ENCODE results near the gene DGKB.

DNA sequence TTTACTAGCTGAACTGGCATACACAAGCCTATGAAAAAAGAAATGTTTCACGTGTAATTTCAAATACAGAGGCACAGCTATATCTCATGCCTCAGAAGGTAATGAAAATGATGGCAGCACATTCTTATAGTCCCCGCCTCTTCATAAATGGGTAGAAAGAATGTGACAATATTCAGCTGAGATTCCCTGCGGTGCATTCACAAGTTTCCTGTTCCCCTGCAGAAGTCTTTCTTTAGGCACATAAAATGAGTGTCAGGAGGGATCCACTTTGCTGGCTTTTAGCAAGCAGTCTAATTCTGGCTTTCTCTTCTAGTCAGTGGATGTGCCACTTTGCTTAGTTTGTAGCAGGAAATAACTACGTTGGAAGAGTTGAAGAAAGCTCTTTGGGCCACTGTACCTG lies 56.1 kb downstream of the DGKB start:
- TF ChIP-seq YY1 (IDR thresholded peaks at IDR 0.05; ENCODE audit: insufficient read depth, insufficient read length) (no peak), SUZ12 (IDR thresholded peaks at IDR 0.05; ENCODE audit: extremely low read depth, insufficient read depth, insufficient read length) (no peak), ZNF274 (IDR thresholded peaks at IDR 0.05; ENCODE audit: low read depth, low read length) (no peak)

Data from NT2/D1 (cell line).